Measurements from ENCODE around the gene GRB10.

GRB10 gene

DNA sequence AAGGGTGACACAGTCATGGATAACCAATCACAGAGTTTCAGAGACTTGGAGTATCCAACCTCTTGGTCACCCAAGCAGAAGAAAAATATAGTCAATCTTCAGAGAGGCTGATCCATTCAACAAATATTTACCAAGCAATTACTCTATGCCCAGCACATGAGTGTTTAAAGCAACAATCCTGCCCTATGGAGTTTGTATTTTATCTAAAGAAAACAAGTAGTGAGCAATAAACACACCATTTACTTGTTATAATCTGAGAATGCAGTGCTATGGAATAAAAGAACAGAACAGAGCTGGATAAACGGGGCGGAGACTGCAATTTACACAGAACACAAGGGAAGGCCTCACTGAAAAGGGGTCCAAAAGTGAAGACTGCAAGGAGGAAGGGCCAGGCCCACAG is 63.8 kb downstream of the GRB10 start:
- DNase-seq (ENCODE audit: low read depth), result no peak

DNA sequence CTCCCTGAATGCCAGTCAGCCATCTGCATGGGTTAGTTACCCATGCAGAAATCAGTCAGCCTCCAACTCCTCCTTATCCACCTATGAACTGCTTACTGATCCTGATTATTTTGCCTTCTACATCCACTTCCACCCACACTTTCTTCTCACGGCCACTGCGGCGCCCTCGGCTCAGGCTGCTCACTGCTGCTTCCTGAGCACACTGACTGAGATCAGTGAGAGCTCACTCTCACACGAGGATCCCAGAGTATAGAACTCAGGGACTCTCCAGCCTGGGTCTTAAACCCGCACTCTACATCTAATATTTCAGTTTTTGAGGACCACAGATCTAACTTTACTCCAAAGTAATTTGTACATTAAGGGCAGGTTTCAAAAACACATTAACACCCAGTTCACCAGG is 64.4 kb downstream of the GRB10 start:
- no peak for DNase-seq (ENCODE audit: low read depth)

DNA sequence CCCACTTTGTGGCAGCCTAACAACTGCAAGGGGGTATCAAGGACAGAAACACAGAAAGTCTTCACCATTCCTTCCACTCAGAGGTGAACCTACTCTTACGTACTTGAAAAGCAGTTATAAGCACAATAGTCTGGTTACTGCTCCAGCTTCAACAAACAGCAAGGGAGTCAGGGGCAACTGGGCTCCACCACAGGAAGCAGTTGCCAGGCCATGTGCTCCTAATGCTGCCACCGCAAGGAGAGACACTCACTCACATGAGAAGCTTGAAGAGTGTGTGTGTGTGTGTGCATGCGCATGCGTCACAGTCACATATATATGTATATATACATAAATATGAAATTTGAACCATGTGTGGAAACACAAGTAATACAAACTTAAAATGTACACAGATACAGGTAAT is 65.5 kb downstream of the GRB10 start:
- no peak for DNase-seq (ENCODE audit: low read depth)

DNA sequence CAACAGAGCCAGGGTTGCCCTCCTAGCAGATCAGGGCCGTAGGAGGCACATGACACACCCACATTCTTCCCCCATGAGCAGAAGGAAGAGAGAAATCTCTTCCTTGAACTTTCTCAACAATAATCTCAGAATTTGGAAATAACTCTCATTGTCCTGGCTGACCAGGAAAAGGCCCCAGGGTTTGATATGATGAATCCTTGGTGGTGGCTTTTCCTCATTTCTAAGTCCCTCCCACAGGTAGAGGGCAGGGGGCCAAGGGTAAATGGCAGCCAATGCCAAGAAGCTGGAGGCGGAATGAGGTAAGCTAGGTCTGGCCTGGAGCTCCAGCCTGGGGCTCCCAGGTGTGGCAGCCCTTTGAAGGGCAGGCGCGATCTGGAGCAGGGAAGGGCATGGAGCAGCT is 67.8 kb downstream of the GRB10 start:
- no peak for DNase-seq (ENCODE audit: low read depth)

DNA sequence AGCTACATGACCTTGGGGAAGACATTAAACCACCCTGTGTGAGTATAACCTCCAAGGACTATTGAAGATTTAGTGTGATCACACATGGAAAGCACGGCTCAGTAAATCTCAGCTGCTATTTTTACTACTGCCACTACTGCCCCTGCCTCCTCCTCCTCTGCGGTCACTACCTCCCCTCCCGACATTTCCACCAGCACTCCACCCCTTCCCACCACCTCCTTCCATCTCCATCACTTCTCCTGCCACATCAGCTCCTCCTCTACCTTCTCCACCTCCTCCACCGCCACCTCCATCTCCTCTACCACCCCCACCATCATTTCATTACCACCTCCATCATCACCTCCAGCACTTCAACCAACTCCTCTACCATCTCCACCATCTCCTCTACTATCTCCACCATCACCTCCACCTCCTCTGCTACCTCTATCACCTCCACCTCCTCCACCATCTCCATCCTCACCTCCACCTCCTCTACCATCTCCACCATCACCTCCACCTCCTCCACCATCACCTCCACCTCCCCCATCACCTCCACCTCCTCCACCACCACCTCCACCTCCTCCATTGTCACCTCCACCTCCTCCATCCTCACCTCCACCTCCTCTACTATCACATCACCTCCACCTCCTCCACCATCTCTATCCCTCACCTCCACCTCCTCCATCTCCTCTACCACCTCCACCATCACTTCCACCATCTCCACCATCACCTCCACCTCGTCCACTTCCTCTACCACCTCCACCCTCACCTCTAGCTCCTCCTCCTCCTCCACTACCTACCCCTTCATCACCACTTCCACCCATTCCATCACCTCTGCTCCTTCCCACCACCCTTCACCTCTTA is 69.4 kb downstream of the GRB10 start:
- no peak for DNase-seq (ENCODE audit: low read depth)

DNA sequence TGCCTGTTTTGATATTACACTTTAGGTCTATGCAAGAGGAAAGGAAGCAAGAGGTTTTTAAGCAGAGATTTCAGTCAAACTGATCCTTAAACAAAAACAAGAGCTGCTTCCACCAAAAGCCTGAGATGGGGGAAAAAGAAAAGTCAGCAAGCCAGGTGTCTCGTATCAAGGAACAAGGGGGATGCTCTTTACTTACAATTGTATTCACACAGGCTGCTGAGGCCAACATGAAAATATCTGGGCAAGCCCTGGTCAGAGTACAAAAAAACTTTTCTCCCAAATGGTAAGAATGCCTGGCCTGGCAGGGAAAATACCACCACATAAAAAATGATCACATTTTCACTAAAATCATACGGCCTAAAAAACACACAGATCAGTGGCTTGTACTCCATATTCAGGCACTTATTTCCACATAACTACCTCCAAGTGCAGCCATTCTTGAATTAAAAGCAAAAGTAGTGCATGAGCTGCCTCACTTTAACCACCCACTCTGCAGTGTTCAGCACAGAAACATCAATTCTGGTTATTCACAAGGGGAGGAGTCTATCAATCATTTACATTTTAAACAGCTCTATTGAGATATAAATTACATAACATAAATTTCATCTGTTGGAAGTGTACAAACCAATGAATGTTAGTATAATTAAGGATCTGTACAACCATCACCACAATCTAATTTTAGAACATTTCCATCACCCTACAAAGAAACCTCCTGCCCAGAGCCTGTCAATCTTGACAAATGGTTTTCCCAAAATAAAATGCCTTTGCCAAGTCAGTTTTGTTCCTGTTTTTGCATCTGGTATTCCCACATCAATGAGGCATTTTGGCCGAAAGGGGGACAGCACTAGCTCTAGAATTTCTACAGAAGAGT is 70.2 kb downstream of the GRB10 start:
- DNase-seq (ENCODE audit: low read depth), result no peak

DNA sequence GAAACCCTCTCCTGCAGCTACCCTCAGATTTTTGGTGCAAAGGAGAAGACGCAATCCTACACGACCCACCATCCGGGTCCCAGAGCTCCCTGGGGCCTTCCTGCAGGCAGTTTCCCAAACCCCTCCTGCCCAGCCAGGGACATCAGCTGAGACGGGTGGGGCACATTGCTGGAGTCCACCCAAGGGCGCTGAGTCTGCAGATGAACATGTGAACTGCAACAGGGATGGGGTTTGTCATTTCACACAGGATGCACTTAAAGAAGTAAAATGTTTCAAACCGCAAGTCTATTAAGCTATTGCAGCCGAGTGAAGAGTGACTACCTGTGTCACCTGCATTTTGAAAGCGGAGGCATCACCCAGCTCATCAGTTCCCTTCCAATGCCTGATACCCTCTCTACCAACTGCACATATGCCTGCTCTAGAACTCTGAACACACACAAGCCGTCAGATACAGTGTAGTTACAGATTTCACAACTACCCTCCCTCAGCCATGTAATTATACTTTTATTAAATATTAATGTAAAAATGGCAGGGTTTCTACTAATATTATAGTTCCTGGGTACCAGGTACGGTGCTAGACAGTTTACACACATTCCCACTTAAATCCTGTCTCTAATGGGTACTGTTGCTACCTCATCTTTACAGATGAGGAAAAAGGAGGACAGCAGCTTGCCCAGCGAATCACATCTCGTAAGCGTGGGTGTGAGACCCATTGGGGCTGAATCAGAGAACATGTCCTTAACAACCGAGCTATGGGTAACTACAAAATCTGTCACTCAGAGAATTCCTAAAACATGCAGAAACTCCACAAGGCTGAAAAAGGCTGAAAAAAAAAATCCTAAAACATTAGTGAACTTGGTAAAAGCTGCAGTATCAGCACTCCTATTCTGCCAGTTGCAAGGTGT is 71.2 kb downstream of the GRB10 start:
- DNase-seq (ENCODE audit: low read depth), result no peak

DNA sequence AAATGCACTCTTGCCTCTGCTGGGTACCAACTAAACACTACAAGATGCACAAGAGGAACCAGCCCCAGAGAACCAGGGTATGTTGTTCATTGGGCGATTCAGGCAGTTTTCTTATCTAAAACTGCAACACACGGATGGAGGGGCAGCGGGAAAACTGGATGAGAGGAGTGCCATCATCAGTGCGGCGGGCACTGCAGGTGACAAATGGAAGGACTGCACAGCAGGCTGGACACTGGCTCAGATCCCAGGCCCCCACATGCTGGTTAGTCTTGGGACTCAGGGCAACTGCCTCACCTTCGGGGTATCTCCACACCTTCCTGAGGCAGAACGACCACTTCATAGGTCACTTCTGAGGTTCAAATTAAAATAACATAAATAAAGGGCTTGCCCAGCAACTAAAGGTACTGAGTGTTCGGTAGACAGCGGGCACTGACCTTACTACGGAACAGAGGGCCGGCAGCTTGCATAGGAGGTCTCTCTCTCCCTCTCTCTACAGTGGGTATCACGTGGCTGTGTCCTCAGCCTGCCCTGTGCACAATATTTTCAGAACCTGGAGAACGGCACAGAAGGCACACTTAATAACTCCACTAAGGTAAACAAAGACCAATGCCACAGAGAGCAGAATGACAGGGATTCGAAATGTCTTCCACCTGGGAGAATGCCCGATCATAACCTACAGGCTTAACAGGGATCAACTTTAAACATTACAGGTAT is 72.1 kb downstream of the GRB10 start:
- no peak for DNase-seq (ENCODE audit: low read depth)

DNA sequence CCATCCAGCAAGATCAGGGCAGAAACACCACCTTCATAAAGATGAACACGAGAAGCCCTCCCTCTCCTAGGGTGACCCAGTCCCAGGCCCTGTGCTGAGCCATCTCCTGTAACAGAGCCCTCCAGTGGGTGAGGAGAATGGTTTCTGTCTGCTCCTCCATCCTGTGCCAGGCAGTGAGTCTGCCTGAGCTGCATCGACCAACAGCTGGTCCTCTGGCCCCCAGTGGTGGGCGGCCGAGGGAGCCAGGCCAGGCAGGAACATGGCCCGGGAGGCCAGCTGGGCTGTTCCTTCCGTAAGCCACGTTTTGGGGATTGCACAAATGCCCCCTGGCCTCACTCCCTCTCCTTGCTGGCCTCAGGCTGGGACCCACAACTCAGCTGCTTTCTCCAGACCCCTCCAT is 73.5 kb downstream of the GRB10 start:
- no peak for DNase-seq (ENCODE audit: low read depth)

DNA sequence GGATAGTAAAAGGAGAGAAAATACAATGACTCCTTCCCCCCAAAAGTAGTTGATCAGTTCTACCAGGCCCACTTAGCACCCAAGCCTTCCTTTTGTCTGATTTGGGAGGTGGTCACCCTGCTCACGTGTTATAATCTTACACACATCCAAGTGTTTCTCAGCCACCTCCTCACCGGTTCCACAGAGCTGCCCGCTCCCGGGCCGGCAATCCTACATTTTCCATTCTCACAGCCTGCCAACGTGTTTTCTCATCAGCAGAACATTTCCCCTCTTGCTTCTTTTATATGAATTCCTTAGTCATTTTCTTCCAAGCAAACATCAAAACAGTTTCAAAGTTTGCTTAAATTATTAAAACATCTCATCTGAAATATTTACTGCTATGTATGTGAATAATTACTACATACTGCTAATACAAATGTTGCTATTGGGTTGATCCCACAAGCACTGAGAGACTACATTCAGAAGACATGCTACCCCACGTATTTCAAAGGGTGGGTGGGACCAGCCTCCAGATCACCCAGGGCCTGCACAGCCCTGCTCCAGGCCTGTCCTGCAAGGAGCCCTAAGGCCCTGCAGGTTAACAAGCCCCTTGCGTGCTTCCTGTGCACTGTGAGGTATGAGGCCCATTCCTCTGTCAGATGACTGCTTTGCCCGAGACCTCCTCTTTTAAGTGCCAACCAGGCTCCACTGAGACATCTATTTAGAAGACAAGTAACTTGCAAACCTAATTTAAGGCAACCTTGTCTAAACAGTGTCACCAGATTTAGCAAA is 75.3 kb downstream of the GRB10 start:
- DNase-seq (ENCODE audit: low read depth), result no peak

DNA sequence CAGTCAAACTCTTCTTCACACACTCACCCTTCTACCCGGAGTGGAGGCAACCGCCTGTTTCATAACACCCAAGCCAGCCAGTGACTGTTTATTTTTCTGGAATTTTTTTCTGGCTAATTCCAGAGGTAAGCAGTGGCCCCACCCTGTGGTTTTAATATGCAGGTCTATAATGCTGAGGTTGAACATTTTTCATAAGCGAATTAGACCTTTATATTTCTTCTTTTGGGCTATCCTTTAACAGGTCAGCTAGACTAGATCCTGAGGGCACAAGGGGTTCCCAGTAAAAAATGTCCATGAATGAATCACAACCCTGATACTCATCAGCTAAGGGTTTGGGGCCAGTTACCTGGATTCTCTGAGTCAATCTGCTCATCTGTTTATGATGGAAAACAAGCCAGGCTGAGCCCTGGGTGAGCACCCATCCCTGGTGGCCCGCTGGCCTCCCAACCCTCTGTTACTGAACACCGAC is 76.2 kb downstream of the GRB10 start:
- DNase-seq (ENCODE audit: low read depth), result no peak

DNA sequence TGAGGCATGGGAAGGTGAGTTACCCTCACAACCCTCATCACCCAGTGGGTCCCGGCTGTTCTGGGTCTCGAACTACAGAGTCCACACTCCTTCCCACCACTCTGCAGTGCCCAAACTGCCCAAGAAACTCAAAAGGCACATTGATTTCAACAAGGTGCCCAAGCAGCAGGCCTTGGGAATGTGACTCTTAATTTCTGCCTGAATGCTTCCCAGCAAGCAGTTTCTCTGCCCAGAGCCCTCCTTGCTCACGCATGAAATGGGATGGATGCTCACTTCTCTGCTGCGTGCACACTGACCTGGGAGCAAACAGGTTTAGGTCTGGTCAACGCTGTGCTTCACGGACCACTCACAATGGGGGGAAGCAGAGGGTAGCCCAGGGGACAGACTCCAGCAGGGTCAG is 77.9 kb downstream of the GRB10 start:
- no peak for DNase-seq (ENCODE audit: low read depth)

DNA sequence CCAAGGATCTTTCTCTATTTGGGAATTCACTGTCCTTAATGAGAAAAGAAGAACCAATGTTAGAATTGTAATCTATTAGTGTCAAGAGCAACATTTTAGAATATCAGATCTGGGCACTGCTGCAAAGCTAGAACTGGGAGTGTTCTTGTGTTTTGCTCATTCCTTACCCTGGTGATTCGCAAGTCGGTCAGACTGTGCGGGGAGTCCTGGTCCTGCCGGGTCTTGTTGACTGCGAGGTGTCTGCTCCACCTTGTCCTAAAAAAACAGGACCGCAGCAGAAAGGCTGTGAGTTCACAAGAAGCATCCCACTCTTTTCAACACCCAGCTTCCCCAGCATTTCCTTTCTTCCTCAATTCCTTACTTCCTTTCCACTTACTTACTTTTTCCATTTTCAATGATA is 79.0 kb downstream of the GRB10 start:
- DNase-seq (ENCODE audit: low read depth), result no peak

DNA sequence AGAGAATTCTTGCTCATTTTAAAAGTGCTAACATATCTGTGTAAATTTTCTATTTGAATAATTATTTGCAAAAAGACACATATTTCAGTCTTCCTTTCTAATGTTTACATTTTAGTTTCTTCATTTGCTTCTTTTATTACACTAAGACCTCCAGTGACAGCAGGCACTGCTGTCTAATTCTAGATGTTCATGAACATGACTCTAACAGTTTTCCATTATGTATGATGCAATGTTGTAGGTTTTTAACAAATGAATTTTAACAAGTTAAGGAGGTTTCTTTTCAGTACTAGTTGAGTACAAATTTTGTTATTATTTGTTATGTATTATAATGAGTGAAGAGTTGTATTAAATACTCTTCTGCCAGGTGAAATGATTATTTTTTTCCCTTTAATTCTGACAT is 83.6 kb downstream of the GRB10 start:
- DNase-seq (ENCODE audit: low read depth), result no peak

DNA sequence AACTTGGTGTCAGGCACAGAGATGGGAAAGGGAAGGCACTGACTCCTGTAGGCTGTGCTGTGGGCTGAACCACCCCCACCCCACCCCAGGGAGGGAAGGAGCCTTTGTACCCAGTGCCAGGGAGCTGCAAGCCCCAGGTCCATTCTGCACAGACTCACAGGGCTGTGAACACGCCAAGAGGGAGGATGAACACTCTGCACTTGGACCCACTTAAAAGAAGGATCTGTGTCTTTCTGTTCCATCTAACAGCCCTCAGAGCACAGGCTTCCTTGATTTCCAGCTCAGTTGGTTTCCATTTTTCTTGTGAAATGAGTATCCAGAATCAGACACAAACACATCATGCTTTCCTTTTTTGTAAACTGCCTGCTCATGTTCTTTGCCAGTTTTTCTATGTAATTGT is 84.9 kb downstream of the GRB10 start:
- DNase-seq (ENCODE audit: low read depth), result no peak

DNA sequence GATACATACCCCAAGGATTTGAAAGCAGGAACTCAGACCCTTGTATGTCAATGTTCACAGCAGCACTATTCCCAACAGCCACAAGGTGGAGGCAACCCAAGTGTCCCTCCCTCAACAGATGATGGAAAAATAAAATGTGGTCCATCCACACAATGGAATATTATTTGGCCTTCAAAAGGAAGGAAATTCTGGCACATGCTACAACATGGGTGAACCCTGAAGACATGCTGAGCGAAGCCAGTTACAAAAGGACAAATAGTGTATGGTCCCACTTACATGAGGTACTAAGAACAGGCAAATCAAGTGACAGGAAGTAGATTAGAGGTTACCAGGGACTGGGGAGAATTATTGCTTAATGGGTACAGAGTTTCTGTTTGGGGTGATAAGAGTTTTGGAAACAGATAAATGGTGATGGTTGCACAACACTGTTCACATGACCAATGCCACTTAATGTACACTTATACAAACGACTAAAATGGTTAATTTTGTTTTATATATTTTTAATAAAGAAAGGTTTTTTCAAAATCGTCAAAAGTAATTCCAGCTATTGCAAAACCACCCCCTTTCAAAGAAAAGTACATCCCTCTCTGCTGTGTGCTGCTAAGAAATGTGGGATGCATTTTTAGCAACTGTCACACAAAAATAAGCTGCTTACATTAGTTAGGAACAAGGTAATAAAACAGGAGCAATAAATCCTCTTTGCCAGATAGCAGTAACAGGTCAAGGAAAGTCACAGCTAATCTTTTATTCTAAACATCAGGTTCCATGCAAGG is 85.7 kb downstream of the GRB10 start:
- no peak for DNase-seq (ENCODE audit: low read depth)

DNA sequence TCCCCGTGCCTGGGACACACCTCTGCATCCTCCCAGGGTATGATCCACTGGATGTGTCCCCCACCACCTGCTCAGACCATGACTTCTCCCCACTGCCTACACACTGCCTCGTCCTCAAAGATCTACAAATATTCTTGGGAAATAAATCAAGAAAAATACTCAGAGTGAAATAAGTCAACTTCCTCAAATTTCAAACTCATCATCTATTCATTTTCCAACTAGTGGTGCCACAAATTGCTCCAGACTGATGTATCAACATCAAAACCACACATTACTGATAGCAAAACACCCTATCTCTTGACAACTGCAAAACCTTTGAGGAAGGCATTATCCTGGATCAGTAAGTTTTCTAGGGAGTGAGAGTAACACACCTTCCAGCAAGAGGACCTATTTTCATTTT is 87.7 kb downstream of the GRB10 start:
- no peak for DNase-seq (ENCODE audit: low read depth)

DNA sequence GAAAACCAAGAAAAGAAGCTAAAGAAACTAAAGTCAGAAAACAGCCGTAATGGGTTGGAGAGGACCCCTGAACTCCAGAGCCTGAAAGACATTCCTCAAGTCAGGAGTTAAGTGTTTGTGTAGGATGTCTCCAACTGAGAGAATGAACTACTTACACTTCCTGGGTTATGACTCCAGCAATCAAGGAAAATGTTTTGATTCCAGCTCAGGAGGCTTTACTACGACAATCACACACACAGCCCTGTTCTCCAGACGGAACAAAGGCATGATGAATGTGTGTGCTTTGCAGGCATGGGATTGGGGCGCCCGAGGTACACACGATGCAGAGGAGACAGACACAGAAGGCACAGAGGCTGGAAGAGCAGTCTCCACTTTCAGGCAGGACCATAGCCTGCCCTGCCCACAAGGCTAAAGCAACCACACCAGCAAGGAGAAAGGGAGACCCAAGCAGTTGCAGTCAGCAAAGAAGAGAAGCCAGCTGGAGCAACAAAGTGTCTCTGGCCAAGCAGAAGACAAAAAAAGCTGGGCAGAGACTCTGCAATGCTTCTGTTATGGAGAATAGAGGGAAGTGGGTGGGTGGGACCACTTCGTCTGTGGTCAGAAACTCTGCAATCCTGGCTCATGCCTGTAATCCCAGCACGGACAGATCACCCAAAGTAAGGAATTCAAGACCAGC is 89.1 kb downstream of the GRB10 start:
- DNase-seq (ENCODE audit: low read depth), result no peak

DNA sequence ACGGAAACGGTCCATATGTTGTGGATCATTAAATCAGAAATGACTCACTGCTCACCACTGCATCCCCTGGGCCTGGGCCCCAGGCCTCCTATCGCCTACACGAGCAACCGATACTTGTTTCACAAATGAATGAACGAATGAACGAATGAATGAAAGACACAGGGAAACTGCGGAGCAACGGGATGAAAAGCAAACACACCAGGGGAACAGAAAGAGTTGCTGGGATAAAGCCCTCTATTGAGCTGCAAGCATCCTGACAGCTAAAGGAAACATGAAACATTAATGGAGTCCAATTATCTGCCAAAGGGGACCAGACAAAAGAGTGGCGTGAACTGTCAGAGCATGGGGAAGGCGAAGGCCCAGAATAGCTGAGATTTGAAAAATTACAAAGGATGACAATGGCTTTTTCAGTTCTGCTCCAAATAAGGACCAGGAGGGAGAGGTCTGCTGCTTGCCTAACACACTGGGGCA is 92.1 kb downstream of the GRB10 start:
- no peak for DNase-seq (ENCODE audit: low read depth)

Measured in non-pigmented ciliary epithelial cell (primary cell).